NCI-H526 treated with DMSO at 0.1 percent for 48 hours (cell line): ENCODE data around the gene GSDMA.
"Not testable (repeated sequence)": the region's sequence is repeated elsewhere in the genome, so short reads cannot be mapped to it uniquely, and the experiment has no call there.

Experiments used
- DNase-seq: peaks from one replicate; lab custom pipeline; 2025; lab: John Stamatoyannopoulos, UW

Gene GSDMA

DNA sequence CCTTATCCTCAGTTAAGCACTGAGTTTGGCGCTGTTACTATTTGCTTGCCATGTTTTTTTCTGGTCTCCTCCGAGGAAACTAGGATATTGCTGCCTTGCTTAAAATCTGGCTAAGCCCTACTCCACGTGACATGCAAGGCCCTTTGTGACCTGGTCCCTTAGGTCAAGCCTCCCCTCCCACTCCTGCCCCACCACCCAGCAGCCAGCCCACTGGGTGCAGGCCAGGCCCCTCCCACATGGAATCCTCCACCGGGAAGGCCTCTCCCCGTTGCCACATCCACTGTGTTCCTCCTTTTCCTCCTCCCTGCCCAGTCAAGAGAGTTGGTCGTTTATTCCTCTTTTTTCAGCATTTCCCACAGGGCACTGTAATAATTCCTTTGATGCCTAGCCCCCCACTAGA lies 34.0 kb downstream of the GSDMA start:
- DNase-seq: no peak

- no peak for DNase-seq
Observed at GRCh38 chr17:39997543-39997942, 34.7 kb downstream of the GSDMA start.

DNA sequence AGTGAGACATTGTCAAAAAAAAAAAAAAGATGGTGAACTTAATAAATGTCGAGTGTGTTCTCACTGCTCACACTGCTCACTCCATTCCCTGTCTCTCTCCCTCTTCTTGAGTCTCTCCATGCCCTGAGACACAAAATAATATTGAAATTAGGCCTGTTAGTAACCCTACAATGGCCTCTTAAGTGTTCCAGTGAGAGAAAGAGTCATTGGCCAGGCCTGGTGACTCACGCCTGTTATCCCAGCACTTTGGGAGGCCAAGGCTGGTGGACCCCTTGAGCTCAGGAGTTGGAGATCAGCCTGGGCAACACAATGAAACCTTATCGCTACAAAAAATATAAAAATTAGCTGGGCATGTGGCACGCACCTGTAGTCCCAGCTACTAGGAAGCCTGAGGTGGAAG lies 36.3 kb downstream of the GSDMA start:
- DNase-seq: no peak

- DNase-seq: no peak
Observed at GRCh38 chr17:40000161-40000560, 37.4 kb downstream of the GSDMA start.

GRCh38 chr17:40001335-40001734 lies 38.5 kb downstream of the GSDMA start:
- DNase-seq: not testable (repeated sequence)

GRCh38 chr17:40004072-40004471 lies 41.3 kb downstream of the GSDMA start:
- DNase-seq: no peak

DNA sequence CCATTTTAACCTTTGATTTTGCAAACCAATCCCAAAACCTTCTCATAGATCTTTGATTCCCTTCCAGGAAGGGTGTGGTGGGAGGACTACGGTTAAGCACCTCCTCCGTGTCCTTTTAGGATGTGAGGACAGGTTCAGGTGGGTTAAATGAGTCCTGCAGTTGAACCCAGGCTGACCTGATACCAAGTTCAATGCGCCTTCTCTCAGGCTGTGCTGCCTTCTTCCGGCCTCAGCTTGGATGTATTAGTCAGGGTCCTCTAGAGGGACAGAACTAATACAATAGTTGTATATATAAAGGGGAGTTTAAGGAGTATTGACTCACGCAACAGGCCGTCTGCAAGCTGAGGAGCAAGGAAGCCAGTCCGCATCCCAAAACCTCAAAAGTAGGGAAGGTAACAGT lies 41.9 kb downstream of the GSDMA start:
- DNase-seq: no peak

- DNase-seq: no peak
Observed at GRCh38 chr17:40005520-40005919, 42.7 kb downstream of the GSDMA start.

GRCh38 chr17:40010946-40011500 lies 48.2 kb downstream of the GSDMA start:
- DNase-seq: not testable (repeated sequence)

- not testable (repeated sequence) for DNase-seq
Observed at GRCh38 chr17:40012017-40012647, 49.3 kb downstream of the GSDMA start.

GRCh38 chr17:40014375-40014980 lies 51.7 kb downstream of the GSDMA start:
- no peak for DNase-seq

GRCh38 chr17:40015005-40015997 lies 52.5 kb downstream of the GSDMA start, which contains the start of gene CSF3:
TSS of gene CSF3 (plus strand) at chr17:40015440. CDS start at chr17:40015475, 35 bp downstream.
- no peak for DNase-seq

DNA sequence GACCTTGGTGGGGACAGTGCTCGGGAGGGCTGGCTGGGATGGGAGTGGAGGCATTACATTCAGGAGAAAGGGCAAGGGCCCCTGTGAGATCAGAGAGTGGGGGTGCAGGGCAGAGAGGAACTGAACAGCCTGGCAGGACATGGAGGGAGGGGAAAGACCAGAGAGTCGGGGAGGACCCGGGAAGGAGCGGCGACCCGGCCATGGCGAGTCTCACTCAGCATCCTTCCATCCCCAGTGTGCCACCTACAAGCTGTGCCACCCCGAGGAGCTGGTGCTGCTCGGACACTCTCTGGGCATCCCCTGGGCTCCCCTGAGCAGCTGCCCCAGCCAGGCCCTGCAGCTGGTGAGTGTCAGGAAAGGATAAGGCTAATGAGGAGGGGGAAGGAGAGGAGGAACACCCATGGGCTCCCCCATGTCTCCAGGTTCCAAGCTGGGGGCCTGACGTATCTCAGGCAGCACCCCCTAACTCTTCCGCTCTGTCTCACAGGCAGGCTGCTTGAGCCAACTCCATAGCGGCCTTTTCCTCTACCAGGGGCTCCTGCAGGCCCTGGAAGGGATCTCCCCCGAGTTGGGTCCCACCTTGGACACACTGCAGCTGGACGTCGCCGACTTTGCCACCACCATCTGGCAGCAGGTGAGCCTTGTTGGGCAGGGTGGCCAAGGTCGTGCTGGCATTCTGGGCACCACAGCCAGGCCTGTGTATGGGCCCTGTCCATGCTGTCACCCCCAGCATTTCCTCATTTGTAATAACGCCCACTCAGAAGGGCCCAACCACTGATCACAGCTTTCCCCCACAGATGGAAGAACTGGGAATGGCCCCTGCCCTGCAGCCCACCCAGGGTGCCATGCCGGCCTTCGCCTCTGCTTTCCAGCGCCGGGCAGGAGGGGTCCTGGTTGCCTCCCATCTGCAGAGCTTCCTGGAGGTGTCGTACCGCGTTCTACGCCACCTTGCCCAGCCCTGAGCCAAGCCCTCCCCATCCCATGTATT lies 53.5 kb downstream of the GSDMA start:
- DNase-seq: no peak

DNA sequence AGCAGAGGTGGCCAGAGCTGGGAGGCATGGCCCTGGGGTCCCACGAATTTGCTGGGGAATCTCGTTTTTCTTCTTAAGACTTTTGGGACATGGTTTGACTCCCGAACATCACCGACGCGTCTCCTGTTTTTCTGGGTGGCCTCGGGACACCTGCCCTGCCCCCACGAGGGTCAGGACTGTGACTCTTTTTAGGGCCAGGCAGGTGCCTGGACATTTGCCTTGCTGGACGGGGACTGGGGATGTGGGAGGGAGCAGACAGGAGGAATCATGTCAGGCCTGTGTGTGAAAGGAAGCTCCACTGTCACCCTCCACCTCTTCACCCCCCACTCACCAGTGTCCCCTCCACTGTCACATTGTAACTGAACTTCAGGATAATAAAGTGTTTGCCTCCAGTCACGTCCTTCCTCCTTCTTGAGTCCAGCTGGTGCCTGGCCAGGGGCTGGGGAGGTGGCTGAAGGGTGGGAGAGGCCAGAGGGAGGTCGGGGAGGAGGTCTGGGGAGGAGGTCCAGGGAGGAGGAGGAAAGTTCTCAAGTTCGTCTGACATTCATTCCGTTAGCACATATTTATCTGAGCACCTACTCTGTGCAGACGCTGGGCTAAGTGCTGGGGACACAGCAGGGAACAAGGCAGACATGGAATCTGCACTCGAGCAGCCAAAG lies 54.7 kb downstream of the GSDMA start:
- no peak for DNase-seq

- DNase-seq: no peak
Observed at GRCh38 chr17:40018211-40019121, 55.7 kb downstream of the GSDMA start.

DNA sequence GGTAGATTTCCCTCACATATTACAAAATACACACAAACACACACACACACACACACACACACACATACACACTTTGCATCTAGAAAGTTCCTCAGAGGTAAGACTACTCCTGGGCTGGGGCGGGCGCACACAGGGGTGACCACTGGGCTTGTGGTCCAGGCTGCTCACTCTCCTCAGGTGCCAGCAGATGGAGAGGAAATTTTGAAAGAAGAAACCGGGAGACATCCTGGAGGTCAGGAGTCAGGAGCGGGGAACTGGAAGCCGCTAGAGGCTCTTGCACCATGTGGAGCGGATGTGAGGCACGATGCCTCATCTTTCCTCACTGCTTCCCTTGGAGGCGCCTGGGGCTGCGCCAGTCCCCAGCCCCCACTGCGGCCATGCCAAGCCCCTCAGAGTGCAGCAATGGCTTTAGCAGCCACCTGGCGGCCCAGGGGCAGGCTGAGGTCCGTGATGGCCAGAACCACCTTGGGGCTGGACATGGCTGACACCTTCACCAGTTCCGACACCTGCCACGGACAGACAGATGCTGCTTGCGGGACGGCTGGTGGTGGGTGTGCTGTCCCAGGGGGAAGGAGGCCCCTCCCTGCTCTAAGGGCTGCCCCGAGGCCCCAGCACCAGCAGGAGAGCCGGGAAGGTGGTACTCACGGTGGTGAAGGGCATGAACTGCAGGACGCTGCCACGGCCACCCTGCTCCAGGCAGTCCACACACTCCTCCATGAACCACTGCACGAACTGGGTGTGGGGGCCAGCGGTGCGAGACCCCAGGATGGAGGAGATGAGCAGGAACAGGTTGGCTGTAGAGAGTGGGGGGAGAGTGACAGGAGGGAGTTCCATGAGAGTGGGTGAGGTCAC lies 56.6 kb downstream of the GSDMA start:
- no peak for DNase-seq

DNA sequence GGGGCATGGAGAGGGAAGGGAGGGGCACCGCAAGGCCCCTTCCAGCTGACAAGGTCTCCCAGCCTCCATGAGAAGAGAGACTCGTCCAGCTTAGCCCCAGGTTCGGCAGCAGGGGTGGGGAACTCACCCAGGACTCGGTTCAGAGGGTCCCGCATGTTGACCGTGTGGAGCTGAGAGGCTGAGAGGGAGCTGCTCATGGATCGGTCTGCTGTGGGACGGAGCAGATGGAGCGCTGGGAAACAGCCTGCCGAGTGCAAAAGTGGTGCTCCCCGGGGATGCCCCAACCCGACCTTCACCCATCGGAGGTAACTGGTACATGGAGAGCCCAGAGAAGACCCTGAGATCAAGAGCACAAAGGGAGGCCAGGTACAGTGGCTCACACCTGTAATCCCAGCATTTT lies 57.3 kb downstream of the GSDMA start:
- DNase-seq: no peak

DNA sequence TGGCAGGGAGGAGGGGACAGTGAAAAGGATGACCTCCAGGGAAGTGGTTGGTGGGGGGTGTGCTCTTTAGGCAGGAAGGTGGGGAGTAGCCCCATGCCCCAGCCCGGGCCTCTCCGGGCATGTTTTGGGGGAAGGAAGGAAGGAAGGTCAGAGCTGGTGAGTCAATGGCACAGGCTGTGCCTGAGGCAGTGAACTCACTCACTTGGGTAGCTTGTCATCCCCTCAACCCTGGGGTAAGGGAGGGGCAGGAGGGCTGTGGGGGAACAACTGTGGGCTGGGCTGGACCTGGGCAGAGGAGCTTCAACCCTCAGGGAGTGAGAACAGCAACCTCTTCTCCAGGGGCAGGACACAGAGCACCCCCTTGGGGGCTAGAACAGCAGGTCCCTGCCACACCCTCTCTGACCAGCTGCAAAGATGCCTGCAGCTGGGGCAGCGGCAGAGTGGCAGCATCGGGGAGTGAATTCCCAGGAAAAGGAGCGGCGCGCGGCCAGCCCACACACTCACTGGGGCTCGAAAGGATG lies 58.7 kb downstream of the GSDMA start:
- DNase-seq: no peak
